Gastroesophageal sphincter (tissue), 3 donors: ENCODE results near the gene TBCK.

ENCODE experiments used
- EP300 ChIP-seq: sonication (generic); formaldehyde crosslinking; IDR thresholded peaks from one replicate; pipeline ENCODE4 v1.6.1; 2017; ENCODE audit warnings: antibody characterized with exemption, mild to moderate bottlenecking
- POLR2A ChIP-seq, 2 donors: fragments of 450-650 bp; IDR thresholded peaks; one replicate each; pipeline ENCODE4 v1.6.1; 2017; ENCODE audit warnings: antibody characterized with exemption in 2 of 2, mild to moderate bottlenecking in 2 of 2, moderate library complexity in 1 of 2
- POLR2AphosphoS5 ChIP-seq: sonication (generic); formaldehyde crosslinking; IDR thresholded peaks from one replicate; pipeline ENCODE4 v1.6.1; 2017; ENCODE audit warnings: antibody characterized with exemption
- TF ChIP-seq, protein P1 (sequence below), 4 experiments: fragments of 200-600 bp in 2 of 4; fragments of 450-650 bp in 2 of 4; sonication (generic) in 1 of 4; IDR thresholded peaks; one replicate each; pipeline ENCODE4 v1.5.1; 2017 to 2019; ENCODE audit warnings: antibody characterized with exemption in 4 of 4, mild to moderate bottlenecking in 2 of 4, moderate library complexity in 2 of 4

DNA sequence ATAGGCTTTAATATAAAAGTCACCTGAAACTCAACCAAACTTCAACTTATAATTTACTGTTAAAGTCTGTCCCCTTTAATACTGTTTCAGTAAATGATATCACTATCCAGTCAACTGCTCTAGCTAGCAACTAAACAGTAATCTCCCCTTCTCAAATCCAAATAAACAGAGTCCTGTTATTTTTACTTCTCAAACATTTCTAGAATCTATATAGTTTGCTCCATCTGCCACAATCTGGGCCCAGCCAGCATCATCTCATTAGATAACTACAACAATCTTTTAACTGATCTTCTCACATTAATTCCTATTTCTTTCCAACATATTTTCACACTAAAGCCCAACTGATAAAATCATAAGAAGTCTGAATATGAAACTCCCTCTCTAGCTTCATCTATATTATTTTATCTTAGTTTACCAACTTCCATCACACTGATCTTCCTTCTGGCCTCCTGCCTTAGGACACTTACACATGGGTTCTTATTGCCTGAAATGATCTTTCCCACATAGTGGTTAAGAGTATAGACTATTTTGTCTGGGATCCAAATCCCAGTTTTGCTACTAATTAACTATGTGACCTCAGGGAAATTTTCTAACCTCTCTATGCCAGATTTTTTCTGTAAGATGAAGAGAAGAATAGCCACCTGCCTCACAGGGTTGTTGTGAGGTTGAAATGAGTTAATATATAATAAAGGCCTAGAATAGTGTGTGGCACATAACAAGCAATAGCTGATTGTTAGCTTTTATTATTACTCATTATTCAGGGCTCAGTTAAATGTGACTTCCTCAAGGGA, 18.6 kb downstream of the TBCK start:
- TF ChIP-seq, protein P1, sequence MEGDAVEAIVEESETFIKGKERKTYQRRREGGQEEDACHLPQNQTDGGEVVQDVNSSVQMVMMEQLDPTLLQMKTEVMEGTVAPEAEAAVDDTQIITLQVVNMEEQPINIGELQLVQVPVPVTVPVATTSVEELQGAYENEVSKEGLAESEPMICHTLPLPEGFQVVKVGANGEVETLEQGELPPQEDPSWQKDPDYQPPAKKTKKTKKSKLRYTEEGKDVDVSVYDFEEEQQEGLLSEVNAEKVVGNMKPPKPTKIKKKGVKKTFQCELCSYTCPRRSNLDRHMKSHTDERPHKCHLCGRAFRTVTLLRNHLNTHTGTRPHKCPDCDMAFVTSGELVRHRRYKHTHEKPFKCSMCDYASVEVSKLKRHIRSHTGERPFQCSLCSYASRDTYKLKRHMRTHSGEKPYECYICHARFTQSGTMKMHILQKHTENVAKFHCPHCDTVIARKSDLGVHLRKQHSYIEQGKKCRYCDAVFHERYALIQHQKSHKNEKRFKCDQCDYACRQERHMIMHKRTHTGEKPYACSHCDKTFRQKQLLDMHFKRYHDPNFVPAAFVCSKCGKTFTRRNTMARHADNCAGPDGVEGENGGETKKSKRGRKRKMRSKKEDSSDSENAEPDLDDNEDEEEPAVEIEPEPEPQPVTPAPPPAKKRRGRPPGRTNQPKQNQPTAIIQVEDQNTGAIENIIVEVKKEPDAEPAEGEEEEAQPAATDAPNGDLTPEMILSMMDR (IDR thresholded peaks at IDR 0.05) = no peak
- TF ChIP-seq POLR2AphosphoS5 (no peak), POLR2A (IDR thresholded peaks at IDR 0.05) (no peak), EP300 (no peak)
